NCI-H774 (cell line): Measurements from ENCODE around the gene PMPCA.
"Not testable (repeated sequence)": the region's sequence is repeated elsewhere in the genome, so short reads cannot be mapped to it uniquely, and the experiment has no call there.

ENCODE experiments used
- DNase-seq: peaks from one replicate; lab custom pipeline; 2025; lab: John Stamatoyannopoulos, UW

Gene PMPCA

DNA sequence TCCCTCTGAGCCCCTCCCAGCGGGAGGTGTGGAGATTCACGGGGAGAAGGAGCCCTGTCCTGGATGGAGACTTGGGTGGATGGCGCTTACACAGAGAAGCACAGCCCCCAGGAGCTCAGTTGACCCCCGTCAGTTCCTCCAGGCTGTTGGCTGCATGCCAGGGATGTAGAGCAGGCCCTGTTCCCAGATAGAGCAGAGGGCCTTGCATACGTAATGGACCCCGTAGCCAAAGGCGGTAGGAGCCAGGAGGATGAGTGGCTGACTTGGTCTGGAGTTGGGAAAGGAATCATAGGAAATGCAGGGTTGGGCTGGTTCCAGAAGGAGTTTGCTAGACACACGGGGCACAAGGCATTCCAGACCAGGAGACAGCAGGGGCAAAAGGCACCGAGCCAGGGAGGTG lies 2.5 kb downstream of the PMPCA start:
- no peak for DNase-seq

DNA sequence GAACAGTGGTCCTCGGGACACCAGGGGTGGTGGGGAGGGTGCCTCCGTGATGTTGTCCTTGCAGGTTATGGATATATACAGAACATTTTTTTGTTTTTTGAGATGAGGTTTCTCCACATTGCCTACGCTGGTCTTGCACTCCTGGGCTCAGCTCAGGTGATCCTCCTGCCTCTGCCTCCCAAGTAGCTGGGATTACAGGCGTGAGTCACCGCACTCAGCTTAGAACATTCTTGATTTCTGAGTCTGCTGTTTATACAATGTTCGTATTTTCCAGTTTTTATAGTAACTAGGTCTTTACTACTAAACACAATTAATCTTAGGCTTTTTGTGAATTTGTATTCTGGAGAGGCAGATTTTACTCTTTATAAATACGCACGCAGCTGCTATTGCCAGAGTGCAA lies 6.0 kb downstream of the PMPCA start:
- DNase-seq: no peak

DNA sequence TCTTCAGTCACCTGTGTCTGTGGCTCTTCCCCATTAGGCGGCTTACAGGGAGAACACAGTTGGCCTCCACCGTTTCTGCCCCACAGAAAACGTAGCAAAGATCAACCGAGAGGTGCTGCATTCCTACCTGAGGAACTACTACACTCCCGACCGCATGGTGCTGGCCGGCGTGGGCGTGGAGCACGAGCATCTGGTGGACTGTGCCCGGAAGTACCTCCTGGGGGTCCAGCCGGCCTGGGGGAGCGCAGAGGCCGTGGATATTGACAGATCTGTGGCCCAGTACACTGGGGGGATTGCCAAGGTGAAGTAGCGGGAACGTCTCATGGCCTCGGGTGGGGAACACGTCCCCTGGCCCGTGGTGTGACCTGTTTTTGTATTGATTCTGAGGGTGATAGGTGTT lies 6.5 kb downstream of the PMPCA start:
- DNase-seq: no peak

GRCh38 chr9:136418182-136419091 lies 8.0 kb downstream of the PMPCA start:
- DNase-seq: no peak

DNA sequence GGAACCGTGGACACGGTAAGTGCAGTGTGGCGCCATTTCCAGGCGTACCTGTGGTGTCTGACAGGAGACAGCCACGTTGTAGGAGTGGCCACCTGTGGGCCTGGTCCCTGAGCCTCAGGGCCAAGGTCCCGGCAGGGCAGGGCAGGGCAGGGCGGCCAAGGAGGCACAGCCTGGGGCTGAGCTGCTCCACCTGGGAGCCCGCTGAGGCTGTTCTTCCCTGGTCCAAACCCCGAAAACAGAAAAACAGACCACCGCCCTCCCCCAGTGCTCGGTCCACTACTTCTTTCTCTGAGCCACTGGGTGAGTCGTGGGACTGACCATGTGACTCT lies 8.6 kb downstream of the PMPCA start:
- no peak for DNase-seq

- no peak for DNase-seq
Observed at GRCh38 chr9:136421791-136422190, 11.3 kb downstream of the PMPCA start.

DNA sequence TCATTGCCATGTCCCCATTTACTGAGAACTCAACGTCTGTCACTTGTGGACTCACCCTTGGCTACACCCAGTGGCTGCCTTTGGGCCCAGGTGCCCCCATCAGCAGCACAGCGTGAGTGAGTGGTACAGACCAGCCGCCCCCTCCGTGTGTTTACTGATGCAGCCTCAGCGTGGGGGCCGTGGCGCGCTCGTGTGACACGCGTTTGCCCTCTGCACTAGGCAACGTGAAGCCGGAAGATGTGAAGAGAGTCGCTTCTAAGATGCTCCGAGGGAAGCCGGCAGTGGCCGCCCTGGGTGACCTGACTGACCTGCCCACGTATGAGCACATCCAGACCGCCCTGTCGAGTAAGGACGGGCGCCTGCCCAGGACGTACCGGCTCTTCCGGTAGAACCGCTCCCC lies 12.4 kb downstream of the PMPCA start:
- DNase-seq: no peak

DNA sequence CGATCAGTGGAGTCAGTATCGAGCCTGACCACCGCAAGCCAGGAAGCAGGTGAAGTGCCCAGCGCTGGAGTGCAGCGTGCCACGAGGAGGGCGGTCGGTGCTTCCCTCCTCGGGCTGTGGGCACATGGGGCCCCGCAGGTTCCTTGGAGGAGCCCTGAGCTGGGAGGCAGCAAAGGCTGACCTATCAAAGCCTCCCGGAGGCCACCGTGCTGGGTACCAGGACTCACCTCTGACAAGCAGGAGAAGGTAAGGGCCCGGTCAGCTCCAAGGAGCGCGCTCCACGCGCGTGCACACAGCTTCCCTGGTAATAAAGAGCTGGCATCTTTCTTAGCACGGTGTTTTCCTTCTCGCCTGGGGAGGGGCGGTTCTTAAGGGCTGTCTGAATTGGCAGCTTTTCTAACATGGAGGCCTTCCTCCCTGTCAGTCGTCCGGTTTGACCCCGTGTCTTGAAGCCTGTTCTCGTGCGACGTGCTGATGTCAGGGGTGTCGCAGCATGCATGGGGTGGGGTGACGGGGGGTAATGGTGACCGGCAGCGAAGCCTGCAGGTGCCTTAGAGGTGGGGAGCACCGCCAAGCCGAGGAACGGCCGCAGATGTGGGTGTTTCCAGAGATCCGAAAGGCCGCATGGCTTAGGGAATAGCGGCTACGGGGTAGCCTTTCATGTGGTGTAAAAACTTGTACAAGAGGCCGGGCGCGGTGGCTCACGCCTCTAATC lies 13.1 kb downstream of the PMPCA start:
- DNase-seq: no peak

DNA sequence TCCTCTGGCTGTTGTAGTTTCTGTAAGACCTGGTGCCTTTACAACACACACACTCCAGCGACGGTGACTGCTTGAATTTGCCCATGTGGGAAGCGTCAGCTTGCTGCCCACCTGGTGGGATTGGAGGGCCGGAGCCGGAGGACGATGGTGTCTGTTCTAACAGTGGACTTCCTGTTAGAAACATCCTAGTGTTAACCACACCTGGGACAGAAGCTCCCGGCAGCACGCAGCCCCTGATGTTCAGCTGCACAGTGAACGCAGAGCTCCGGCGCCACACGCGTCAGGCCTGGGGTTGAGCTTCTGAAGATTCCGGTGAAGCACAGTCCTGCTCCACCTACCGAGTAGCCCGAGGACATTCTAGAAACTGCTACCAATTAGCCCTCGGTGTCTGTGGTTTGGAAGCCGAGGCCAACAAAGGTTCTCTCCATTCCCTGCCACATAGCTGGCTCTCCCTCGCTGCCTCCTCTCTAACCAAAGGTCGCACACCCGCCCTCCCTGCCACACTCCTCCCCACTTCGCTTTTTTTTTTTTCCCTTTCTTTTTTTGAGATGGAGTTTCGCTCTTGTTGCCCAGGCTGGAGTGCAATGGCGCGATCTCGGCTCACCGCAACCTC lies 14.4 kb downstream of the PMPCA start:
- no peak for DNase-seq

DNA sequence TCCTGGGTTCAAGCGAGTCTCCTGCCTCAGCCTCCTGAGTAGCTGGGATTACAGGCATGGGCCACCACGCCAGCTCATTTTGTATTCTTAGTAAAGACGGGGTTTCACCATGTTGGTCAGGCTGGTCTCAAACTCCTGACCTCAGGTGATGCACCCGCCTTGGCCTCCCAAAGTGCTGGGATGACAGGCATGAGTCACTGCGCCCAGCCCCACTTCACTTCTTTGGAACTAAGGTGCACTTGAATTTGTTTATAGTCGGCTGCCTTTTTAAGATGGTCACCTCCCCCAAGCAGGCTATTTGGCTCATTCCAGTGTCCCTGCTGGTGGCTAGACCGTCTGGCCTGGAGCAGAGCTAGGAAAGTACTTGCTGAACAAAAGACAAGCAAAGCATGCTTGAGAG lies 14.9 kb downstream of the PMPCA start:
- DNase-seq: not testable (repeated sequence)

DNA sequence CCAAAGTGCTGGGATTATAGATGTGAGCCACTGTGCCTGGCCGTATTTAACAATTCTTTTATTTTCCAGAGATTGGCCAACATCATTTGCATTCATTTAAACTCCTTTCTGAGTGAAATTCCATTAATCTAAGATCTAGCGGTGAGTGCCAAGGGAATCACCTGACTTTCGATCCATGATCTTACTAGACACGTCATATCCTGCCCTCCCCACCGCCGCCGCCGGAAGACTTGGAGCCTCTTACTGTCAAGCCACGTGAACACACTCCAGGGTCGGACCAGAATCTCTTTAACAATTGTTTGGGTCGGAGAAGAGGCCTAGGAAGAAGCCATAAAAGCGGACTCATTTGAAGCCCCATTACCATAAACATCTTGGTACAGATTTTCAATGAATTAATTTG lies 16.3 kb downstream of the PMPCA start:
- DNase-seq: no peak

- DNase-seq: no peak
Observed at GRCh38 chr9:136429075-136429628, 18.7 kb downstream of the PMPCA start.

GRCh38 chr9:136429683-136430491 lies 19.4 kb downstream of the PMPCA start:
- DNase-seq: no peak

- no peak for DNase-seq
Observed at GRCh38 chr9:136430588-136431234, 20.3 kb downstream of the PMPCA start.

GRCh38 chr9:136431782-136432350 lies 21.4 kb downstream of the PMPCA start:
- DNase-seq: no peak

GRCh38 chr9:136432591-136432990 lies 22.1 kb downstream of the PMPCA start:
- DNase-seq: no peak

DNA sequence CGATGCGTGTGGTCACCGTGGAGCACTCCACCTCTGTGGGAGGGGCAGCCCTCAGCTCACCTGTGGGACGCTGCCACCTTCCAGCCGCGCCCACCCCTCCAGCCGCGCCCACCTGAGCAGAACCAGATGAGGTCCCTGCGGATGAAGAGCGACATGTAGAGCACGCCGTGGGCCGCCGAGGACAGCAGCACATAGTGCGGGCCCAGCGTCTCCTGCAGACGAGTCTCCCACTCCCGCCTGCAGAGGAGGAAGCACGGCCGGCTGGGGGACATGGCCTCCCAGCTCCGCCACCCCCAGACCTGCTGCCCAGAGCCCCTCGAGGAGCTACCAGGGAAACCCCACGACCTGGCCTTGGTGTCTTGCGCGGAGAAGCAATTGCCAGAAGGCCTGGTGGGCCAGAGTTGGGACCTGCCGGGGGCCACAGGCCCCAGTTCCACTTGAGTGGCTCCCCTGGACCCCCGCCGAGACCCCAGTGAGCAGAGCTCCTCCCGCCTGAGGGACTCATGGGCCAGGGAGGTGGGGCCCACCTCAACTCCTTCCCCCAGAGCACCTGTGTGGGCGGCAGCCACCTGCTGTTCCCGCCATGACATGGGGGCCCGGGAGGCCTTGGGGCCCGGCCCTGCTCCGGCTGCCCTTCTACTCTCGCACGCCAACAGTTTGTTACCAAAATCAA lies 22.7 kb downstream of the PMPCA start:
- DNase-seq: no peak

DNA sequence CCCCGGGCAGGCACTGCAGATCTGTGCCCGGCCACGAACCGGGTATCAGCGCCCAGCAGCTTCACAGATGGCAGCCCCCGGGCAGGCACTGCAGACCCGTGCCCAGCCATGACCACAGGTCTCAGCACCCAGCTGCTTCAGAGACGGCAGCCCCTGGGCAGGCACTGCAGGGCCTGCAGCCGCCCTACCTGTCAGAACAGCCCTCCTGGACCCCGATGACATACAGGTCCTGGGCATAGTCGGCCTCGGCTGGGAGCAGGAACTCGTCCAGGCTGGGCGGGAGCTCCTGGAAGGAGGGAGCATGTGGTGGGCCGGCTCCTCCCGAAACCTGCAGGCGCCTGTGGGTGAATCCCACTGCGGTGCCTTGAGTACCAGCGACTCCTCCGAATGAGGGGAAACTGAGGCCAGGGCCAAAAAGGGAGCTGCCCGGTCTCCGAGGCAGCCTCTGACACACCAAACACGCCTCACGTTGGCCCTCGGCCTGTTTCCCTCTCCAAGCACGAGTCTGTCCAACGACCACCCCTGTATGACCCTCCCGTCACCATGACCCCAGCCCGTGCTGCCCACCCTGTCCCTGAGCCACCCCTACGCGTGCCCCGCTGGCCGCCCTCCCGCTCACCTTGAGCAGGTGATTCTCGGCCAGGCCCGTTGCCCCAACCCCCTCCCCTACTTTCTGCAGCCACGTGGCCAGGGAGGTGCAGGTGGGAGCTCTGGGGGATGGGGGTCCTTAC lies 23.6 kb downstream of the PMPCA start:
- DNase-seq: no peak

GRCh38 chr9:136434580-136435169 lies 24.2 kb downstream of the PMPCA start:
- DNase-seq: no peak
